HUDEP-2 (cell line): ENCODE measurements around the gene NSD2.
"Not testable (repeated sequence)": the region's sequence is repeated elsewhere in the genome, so short reads cannot be mapped to it uniquely, and the experiment has no call there.

ENCODE experiments used
- DNase-seq, 76 experiments: peaks; one replicate each; lab custom pipeline; 2025; ENCODE audit not compliant: unreplicated experiment in 76 of 76; lab: John Stamatoyannopoulos, UW

The NSD2 gene

DNA sequence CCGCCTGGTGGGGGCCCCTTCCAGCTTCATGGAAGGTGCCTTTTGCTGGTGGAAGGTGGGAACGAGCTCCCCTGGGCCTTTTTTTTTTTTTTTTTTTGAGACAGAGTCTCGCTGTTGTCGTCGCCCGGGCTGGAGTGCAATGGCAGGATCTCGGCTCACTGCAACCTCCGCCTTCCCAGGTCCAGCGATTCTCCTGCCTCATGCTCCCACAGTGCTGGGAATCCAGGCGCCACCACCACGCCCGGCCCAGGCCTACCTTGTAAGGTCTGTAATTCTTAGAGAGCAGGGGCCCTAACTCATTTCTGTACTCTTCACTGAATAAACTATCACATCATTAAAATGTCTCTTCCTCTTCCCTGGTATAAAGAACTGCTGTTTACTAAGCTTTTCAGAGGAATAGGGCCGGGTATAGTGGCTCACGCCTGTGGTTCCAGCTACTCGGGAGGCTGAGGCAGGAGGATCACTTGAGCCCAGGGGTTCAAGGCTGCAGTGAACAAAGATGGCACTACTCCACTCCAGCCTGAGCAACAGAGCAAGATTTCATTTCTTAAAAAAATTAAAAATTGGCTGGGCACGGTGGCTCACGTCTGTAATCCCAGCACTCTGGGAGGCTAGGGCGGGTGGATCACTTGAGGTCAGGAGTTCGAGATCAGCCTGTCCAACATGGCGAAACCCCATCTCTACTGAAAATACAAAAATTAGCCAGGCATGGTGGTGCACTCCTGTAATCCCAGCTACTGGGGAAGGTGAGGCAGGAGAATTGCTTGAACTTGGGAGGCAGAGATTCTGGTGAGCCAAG lies 122.7 kb downstream of the NSD2 start:
- DNase-seq, result not testable (repeated sequence)

DNA sequence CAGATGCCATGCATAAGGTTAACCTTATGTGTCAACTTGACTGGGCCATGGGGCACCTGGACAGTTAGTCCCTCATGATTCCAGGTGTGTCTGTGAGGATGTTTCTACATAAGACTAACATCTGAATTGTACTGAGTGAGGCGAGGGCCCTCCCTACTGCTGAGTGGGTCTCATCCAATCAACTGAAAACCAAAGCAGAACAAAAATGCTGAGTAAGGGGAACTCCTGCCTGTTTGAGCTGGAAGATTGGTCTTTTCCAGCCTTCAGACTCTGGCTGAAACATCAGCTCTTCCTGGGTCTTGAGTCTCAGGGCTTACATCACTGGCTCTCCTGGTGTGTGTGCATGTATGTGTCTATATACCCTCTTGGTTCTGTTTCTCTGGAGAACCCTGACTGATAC lies 123.7 kb downstream of the NSD2 start:
- no peak for DNase-seq

DNA sequence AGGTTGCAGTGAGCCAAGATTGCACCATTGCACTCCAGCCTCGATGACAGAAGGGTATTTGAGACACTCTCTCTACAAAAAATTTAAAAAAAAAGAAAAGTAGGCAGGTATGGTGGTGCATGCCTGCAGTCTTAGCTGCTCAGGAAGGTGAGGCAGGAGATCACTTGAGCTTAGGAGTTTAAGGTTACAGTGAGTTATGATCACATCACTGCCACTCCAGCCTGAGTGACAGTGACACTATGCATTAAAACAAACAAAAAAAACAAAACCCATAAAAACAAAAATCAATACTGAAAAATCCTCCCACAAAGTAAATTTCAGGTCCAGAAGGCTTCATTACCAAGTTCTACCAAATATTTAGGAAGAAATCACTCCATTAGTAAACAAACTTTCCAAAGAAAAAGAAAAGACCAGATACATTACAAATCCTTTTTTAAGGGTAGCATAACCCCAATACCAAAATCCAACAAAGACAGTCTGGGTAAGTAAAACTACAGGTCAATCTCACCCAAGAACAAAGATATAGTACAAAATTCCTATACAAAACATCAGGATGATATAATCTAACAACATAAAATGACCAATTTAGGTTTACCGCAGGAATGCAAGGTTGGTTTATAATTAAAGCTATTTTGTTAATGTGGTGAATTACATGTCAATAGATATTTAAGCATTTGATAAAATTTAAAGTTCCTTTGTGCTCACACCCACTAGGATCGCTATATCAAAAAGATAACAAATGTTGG lies 125.8 kb downstream of the NSD2 start:
- DNase-seq, result no peak

DNA sequence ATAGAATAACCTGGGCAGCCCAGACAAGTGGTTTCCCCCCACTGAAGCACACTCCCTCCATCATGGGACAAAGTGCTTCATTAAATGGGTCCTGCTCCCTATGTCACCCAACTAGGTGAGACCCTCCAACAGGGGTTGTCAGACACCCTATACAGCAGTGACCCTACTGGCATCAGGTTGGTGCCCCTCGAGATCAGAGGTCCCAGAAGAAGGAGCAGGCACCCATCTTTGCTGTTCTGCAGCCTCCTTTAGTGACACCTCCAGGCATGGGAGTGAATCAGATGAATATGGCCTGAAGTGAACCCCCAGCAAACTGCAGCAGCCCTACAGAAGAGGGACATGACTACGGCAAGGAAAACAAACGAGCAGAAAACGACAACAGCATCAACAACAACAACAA lies 126.5 kb downstream of the NSD2 start:
- DNase-seq, result no peak

DNA sequence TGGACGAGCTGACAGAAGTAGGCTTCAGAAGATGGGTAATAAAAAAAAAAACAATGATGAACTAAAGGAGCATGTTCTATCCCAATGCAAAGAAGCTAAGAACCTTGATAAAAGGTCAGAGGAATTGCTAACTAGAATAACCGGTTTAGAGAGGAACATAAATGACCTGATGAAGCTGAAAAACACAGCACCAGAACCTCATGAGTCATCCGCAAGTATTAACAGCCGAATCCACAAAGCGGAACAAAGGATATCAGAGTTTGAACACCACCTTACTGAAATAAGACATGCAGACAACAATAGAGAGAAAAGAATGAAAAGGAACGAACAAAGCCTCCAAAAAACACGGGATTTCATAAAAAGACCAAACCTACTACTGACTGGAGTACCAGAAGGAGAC lies 127.1 kb downstream of the NSD2 start:
- DNase-seq, result no peak

DNA sequence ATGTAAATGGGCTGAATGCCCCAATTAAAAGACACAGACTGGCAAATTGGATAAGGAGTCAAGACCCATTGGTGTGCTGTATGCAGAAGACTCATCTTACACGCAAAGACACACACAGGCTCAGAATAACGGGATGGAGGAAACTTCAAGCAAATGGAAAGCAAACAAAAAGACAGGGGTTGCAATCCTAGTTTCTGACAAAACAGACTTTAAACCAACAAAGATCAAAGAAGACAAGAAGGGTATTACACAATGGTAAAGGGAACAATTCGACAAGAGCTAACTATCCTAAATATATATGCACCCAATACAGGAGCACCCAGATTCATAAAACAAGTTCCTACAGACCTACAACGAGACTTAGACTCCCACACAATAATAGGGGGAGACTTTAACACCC lies 128.1 kb downstream of the NSD2 start:
- DNase-seq, result not testable (repeated sequence)

DNA sequence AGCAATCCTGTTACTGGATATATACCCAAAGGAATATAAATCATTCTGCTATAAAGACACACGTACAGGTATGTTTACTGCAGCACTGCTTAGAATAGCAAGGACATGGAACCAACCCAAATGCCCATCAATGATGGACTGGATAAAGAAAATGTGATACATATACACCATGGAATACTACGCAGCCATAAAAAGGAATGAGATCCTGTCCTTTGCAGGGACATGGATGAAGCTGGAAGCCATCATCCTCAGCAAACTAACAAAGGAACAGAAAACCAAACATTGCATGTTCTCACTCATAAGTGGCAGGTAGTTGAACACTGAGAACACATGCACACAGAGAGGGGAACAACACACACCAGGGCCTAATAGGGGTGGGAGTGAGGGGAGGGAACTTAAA lies 132.2 kb downstream of the NSD2 start:
- not testable (repeated sequence) for DNase-seq

DNA sequence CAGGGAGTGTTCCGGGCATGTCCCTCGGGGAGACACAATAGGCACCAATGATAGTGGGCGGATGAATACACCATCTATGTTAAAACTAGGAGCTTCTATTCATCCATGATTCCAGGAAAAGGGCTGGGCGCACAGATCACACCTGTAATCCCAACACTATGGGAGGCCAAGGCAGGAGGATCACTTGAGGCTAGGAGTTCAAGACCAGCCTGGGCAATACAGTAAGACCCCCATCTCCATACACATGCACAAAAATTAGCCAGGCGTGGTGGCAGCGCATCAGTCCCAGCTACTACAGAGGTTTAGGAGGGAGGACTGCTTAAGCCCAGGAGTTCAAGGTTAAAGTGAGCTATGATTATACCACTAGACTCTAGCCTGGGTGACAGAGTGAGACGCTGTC lies 135.2 kb downstream of the NSD2 start:
- DNase-seq, result no peak

DNA sequence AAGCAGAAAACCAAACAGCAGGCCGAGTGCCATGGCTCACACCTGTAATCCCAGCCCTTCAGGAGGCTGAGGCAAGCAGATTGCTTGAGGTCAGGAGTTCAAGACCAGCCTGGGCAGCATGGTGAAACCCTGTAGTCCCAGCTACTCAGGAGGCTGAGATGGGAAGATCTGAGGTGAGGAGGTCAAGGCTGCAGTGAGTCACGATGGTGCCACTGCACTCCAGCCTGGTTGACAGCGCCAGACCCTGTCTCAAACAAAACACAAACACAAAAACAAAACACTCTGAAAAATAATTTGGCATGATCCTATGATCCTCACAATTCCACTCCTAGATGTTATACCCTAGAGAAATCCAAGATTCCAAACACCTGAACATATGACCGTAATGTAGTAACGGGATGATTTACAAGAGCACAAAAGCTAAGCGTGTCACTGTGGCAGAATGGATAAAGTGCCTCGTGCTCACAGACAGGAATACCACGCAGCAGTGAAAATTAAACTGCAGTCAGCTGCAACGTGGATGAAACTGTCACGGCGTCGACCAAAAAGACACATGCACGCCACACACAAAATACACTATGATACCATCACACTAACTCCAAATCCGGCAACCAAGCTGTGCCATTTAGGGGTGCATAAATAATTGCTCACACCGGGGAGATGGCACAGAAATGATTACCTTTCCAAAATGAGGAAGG lies 135.9 kb downstream of the NSD2 start:
- peak in 1 of 76 experiments; percentile 0 for DNase-seq

DNA sequence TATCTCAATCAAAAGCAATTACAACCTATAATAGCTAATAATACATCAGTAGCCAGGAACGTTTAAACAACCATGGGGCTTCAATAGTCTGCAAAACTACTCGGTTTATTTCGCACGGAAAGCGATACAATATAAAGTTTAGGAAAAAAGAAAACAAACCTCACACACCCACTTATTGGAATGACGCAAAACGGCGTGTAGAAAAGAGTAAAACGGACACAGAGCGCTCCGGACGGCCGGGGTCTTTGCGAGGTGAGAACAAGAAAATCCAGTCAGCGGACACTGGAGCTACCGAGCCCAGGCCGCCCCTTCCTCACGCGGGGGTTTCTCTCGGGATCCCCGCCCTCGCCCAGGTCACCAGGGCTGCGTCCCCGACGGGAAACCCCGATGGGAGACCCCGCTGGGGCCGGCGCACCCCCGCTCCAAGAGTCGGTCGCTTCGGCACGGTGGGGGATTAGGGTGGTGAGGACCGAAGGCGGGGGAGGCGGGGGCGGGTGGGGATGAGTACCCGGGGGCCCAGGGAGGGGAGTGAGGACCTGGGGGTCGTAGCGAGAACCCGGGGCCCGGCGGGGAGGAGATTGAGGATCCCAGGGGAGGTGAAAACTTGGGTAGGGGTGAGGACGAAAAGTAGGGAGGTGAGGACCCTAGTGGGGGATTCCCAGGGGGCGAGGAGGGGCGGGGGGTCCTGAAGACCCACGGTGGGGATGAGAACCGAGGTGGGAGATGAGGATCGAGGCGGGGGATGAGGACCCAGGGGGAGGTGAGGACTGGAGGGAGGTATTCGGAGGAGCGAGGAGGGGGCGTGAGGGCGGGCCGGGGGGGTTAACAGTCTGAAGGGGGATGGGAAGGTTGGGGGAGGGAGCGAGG lies 136.8 kb downstream of the NSD2 start:
- DNase-seq, result no peak

DNA sequence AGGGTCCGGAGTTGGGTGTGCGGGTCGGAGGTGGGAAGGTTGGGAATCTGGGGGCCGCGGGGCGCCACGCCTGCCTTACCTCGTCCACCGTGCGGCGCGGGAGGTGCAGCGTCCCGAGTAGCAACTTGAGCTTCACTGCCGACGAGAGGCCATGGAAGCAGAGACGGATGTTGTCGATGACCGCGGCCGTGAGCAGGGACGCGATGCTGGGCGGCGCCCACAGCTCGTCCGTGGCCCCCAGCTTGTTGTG lies 137.4 kb downstream of the NSD2 start:
- no peak for DNase-seq

DNA sequence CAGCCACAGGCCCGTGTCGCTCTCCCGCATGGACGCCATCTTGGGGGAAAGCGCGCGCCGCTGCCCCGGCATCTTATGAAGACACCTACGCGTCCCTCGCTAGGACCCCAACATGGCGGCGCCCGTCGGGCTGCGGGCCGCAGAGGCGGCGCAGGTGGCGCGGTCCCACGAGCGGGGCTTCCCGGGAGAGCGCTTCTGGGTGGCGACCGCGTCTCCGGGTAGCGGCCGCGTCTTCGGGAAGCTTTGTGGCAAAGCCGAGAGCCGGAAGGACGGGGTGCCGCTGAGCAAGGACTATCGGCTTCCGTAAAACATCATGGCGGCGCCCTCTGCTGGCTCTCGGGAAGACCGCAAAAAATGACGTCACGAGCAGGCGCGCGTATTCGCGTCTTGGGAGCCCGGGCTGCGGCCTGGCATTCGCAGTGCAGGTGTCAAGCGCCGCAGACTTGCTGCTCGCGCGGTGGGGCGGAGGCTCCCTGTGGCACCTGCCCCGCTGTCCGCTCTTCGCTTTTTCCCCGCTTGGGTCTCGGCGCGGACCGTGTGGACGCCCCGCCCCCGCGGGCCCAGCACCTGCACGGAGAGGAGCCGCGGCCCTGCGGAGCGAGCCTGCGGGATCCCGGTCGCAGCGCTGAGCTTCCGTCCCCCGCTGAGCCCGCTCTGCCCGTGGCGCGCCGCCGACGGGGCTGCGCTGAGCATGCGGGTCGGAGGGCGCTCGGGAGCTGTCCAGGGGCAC lies 137.9 kb downstream of the NSD2 start, which contains the start of gene NELFA:
NELFA (minus strand) TSS at position 54 of the 730 bp plus-strand sequence; CDS start at position 39, 15 bp downstream.
- DNase-seq, result peak in 75 of 76 experiments; percentile 35 to 99 (median 86)

DNA sequence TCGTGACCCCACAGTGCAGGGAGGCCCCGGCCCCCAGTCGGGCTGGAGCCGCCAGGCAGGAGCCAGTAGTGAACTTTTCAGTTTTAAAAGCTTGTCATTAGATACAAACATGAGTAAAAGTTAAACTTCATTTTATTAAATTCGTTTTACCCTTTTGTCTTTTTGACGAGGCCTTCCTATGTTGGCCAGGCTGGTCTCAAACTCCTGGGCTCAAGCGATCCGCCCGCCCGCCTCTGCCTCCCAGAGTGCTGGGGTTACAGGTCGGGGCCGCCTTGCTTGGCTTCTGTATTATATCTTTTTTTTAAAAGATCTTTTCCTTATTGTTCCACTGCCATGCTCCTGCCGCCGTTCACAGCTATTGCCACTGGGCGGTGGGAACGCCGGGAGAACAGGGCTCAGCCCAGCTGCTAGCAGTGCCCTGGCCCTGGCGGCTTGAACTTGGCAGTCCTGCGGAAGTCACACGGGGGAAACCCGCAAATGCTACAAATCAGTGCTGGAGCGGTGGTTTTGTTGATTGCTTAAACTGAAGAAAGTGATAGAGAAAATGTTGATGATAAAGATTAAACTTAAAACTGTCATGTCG lies 138.5 kb downstream of the NSD2 start:
- peak in 55 of 76 experiments; percentile 2 to 54 (median 32) for DNase-seq

DNA sequence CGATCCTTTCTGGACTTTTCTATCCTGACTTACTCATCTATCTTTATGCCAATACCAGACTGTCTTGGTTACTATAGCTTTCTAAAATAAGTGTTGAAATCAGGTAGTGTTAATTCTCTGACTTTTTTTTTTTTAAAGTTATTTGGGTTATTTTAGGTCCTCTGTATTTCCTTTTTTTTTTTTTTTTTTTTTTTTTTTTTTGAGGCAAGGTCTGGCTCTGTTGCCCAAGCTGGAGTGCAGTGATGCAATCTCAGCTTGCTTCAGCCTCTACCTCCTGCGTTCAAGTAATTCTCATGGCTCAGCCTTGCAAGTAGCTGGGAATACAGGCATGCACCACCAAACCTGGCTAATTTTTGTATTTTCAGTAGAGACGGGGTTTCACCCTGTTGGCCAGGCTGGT lies 140.4 kb downstream of the NSD2 start:
- DNase-seq, result no peak

DNA sequence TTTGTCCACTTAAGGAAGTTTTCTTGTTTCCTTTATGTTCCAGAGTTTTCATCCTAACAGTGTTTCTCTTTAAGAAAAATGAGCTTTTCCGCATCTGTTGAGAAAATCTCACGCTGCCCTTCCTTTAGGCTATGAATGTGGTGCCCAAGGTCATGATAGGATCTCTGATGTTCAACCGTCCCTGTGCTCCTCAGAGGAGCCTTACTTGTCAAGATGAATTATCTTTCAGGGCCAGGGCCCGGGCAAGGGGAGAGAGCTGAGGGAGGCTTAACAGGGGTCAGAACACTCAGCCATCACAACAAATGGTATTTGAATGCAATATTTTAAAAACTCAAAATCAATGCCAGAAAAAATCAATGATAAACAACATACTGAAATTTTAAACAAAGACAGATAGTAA lies 143.8 kb downstream of the NSD2 start:
- DNase-seq, result peak in 9 of 76 experiments; percentile 1 to 61 (median 24)

DNA sequence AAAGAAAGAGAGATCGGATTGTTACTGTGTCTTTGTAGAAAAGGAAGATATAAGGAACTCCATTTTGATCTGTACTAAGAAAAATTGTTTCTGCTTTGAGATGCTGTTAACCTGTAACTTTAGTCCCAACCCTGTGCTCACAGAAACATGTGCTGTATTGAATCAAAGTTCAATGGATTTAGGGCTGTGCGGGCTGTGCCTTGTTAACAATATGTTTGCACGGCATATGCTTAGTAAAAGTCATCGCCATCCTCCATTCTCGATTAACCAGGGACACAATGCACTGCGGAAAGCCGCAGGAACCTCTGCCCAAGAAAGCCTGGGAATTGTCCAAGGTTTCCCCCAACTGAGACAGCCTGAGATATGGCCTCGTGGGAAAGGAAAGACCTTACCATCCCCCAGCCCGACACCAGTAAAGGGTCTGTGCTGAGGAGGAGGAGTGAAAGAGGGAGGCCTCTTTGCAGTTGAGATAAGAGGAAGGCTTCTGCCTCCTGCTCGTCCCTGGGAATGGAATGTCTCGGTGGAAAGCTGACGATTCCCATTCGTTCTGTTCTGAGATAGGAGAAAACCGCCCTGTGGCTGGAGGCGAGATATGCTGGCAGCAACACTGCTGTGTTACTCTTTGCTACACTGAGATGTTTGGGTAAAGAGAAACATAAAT lies 150.3 kb downstream of the NSD2 start:
- DNase-seq, result not testable (repeated sequence)

DNA sequence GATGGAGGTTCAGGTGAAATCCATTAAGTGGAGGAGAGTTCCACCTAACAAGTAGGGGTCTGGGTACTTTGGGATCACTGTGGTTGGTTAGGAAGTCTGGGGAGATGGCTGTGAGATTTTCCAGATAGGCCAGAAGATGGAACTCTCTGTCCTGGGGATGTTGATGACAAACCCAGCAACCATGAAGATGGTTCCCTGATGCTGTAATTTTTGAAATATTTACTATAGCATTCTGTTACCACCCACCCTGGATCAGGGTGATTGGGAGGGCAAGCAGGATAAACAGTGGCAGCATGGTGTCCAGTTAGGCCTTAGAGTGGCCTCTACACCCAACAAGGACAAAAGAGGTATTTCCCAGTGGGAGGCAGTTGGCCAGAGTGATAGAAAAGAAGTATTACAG lies 153.5 kb downstream of the NSD2 start:
- DNase-seq, result no peak

DNA sequence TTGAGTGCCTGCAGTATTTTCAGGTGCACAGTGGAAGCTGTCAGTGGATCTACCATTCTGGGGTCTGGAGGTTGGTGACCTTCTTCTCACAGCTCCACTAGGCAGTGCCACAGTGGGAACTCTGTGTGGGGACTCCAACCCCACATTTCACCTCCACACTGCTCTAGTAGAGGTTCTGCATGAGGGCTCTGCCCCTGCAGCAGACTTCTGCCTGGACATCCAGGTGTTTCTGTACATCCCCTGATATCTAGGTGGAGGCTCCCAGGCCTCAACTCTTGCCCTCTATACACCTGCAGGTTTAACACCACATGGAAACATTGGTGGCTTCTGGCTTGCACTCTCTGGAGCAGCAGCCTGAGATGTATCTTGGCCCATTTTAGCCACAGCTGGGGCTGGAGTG lies 154.6 kb downstream of the NSD2 start:
- no peak for DNase-seq

DNA sequence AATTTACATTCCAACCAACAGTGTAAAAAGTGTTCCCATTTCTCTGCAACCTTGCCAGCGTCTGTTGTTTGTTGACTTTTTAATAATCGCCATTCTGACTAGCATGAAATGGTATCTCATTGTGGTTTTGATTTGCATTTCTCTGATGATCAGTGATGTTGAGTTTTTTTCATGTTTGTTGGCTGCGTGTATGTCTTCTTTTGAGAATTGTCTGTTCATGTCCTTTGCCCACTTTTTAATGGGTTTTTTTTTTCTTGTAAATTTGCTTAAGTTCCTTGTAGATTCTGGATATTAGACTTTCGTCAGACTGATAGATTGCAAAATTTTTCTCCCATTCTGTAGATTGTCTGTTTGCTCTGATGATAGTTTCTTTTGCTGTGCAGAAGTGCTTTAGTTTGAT lies 155.9 kb downstream of the NSD2 start:
- DNase-seq, result not testable (repeated sequence)
